ENCODE data around the gene FAM53A.

DNA sequence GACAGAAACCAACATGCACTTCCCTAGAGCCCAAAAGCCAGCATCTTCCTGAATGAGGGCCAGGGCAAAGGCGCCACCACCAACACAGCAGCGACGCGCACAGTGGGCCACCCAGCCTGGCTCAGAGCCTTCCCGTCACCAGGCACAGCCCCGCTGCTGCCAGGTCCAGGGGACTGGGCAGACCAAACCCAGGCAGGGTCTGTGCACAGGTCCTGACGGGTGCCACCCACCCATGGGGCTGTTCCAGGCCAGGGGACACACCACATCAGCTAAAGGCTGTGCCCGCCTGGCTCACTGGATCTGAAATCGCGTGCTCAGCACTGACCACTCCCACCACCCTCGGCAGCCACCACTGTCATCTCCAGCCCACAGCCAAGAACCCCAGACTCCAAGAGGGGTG is 13.8 kb downstream of the FAM53A start:
- TF ChIP-seq POLR2A (IDR thresholded peaks at IDR 0.05; ENCODE audit: low read length) (no peak), GATA1 (IDR thresholded peaks at IDR 0.05; ENCODE audit: low read depth, low read length) (no peak)

All from erythroblast (primary cell).